ENCODE results near the gene P2RY11.

GRCh38 chr19:10115392-10116084 lies 4.0 kb downstream of the P2RY11 start:
- TF ChIP-seq, protein P1, sequence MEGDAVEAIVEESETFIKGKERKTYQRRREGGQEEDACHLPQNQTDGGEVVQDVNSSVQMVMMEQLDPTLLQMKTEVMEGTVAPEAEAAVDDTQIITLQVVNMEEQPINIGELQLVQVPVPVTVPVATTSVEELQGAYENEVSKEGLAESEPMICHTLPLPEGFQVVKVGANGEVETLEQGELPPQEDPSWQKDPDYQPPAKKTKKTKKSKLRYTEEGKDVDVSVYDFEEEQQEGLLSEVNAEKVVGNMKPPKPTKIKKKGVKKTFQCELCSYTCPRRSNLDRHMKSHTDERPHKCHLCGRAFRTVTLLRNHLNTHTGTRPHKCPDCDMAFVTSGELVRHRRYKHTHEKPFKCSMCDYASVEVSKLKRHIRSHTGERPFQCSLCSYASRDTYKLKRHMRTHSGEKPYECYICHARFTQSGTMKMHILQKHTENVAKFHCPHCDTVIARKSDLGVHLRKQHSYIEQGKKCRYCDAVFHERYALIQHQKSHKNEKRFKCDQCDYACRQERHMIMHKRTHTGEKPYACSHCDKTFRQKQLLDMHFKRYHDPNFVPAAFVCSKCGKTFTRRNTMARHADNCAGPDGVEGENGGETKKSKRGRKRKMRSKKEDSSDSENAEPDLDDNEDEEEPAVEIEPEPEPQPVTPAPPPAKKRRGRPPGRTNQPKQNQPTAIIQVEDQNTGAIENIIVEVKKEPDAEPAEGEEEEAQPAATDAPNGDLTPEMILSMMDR (conservative IDR thresholded peaks at IDR 0.05; ENCODE audit: low read length), result no peak
- TF ChIP-seq EZH2phosphoT487 (IDR thresholded peaks at IDR 0.05; ENCODE audit: borderline replicate concordance, low read depth, low read length), result no peak

Data from OCI-LY7 (cell line).